GM12864 (cell line): ENCODE results near the gene AMH.

Experiments used
- DNase-seq: peaks from one replicate; pipeline ENCODE4 v3.0.0-alpha.2; 2011; ENCODE audit warnings: low read depth
- H3K4me3 ChIP-seq: 2 replicates; pipeline ENCODE4 v1.5.1; 2011; ENCODE audit warnings: mild to moderate bottlenecking, low read depth, low read length, control low read depth
- CTCF ChIP-seq: IDR thresholded peaks from 2 replicates; pipeline ENCODE4 v1.5.1; 2011; ENCODE audit warnings: low read depth, mild to moderate bottlenecking, moderate library complexity, low read length, control low read depth, inconsistent platforms; ENCODE audit errors: missing control alignments

Gene AMH

GRCh38 chr19:2207991-2208860 is 40.9 kb upstream of the AMH start:
- no peak overlapping the region for H3K4me3 ChIP-seq
- DNase-seq: no peak
- peak; percentile 31 for TF ChIP-seq CTCF

GRCh38 chr19:2208975-2209374 is 40.1 kb upstream of the AMH start:
- no peak for DNase-seq
- TF ChIP-seq CTCF: no peak
- no peak overlapping the region for H3K4me3 ChIP-seq

GRCh38 chr19:2209408-2209807 is 39.7 kb upstream of the AMH start:
- no peak for DNase-seq
- no peak overlapping the region for H3K4me3 ChIP-seq
- no peak for TF ChIP-seq CTCF

- no peak overlapping the region for H3K4me3 ChIP-seq
- DNase-seq: no peak
- no peak for TF ChIP-seq CTCF
Observed at GRCh38 chr19:2210206-2210605, 38.9 kb upstream of the AMH start.

- H3K4me3 ChIP-seq: no peak overlapping the region
- DNase-seq: no peak
- no peak for TF ChIP-seq CTCF
Observed at GRCh38 chr19:2210987-2211740, 38.0 kb upstream of the AMH start.

- TF ChIP-seq CTCF: no peak
- no peak for DNase-seq
- no peak overlapping the region for H3K4me3 ChIP-seq
Observed at GRCh38 chr19:2212861-2213711, 36.0 kb upstream of the AMH start.
